Measurements from ENCODE around the gene NOL3. TPM values are rescaled to one million over a fixed set of nuclear protein-coding genes. Genes with fewer than 3 reads are reported as not detected.
A peak's percentile ranks its signal among the peaks of the same experiment; 100 is the strongest.

Gene NOL3
- total and polyA plus RNA-seq, 2 of the 13 experiments (the other 11 are each of a cell fraction or from before 2014, with no cell fraction given) = 5.7 to 20.5 TPM

DNA sequence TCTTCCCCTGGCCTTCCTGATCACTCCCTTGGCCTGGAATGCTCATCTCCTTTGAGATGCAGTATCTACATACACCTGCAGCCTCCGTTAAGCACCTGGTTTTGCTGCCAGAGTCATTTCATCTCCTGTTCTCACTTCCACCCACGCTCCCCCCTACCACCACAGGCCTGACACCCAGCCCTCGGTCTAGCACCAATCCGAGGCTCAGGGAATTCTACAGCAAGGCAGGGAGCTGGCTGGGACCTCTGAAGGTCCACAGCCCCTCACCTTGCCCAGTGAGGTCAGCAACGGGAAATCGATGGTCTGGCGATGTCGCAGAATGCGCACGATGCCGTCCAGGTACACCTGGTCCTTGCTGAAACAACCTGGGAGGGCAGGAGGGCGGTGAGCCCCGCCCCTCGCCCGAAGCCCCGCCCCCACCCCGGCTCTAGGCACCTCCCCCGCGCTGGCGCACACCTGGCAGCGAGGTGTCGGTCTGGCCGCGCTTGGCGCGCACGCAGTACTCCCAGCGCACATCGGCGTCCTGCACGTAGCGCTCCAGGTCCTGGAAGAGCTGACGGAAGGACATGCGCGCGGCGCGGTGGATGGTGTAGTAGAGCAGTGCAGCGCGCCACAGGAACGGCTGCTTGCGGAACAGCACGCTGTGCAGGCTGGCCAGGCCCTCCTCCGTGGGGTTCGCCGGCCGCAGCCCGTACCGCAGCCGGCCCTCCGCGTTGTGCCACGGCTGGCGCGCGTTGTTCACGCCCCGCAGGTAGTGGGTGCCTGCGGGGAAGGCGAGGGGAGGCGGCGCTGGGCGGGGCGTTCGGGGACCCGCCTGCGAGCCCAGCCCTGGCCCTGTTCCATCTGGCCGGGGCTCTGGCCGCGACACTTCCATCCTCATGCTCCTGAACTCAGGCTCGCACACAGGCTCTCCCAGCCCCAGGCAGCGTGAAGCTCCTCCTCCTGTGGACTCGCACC lies 7.7 kb downstream of the NOL3 start (continued):
- TF ChIP-seq, protein P1, sequence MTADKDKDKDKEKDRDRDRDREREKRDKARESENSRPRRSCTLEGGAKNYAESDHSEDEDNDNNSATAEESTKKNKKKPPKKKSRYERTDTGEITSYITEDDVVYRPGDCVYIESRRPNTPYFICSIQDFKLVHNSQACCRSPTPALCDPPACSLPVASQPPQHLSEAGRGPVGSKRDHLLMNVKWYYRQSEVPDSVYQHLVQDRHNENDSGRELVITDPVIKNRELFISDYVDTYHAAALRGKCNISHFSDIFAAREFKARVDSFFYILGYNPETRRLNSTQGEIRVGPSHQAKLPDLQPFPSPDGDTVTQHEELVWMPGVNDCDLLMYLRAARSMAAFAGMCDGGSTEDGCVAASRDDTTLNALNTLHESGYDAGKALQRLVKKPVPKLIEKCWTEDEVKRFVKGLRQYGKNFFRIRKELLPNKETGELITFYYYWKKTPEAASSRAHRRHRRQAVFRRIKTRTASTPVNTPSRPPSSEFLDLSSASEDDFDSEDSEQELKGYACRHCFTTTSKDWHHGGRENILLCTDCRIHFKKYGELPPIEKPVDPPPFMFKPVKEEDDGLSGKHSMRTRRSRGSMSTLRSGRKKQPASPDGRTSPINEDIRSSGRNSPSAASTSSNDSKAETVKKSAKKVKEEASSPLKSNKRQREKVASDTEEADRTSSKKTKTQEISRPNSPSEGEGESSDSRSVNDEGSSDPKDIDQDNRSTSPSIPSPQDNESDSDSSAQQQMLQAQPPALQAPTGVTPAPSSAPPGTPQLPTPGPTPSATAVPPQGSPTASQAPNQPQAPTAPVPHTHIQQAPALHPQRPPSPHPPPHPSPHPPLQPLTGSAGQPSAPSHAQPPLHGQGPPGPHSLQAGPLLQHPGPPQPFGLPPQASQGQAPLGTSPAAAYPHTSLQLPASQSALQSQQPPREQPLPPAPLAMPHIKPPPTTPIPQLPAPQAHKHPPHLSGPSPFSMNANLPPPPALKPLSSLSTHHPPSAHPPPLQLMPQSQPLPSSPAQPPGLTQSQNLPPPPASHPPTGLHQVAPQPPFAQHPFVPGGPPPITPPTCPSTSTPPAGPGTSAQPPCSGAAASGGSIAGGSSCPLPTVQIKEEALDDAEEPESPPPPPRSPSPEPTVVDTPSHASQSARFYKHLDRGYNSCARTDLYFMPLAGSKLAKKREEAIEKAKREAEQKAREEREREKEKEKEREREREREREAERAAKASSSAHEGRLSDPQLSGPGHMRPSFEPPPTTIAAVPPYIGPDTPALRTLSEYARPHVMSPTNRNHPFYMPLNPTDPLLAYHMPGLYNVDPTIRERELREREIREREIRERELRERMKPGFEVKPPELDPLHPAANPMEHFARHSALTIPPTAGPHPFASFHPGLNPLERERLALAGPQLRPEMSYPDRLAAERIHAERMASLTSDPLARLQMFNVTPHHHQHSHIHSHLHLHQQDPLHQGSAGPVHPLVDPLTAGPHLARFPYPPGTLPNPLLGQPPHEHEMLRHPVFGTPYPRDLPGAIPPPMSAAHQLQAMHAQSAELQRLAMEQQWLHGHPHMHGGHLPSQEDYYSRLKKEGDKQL (CRISPR knock-in tag; IDR thresholded peaks at IDR 0.05; ENCODE audit: low read depth) = no peak
- TF ChIP-seq KDM3A (CRISPR knock-in tag; IDR thresholded peaks at IDR 0.05; ENCODE audit: low read depth) = no peak
- no peak; the same call in 1 of the 2 replicates for TF ChIP-seq TGIF2 (CRISPR knock-in tag; IDR thresholded peaks at IDR 0.05)
- TF ChIP-seq, protein P2, sequence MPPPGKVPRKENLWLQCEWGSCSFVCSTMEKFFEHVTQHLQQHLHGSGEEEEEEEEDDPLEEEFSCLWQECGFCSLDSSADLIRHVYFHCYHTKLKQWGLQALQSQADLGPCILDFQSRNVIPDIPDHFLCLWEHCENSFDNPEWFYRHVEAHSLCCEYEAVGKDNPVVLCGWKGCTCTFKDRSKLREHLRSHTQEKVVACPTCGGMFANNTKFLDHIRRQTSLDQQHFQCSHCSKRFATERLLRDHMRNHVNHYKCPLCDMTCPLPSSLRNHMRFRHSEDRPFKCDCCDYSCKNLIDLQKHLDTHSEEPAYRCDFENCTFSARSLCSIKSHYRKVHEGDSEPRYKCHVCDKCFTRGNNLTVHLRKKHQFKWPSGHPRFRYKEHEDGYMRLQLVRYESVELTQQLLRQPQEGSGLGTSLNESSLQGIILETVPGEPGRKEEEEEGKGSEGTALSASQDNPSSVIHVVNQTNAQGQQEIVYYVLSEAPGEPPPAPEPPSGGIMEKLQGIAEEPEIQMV (CRISPR knock-in tag; IDR thresholded peaks at IDR 0.05; ENCODE audit: low read depth) = peak; percentile 40; the same call in 1 of the 2 replicates
- TF ChIP-seq ZSCAN29 (CRISPR knock-in tag; conservative IDR thresholded peaks at IDR 0.05) = peak; percentile 72; the same call in 1 of the 2 replicates
- TF ChIP-seq, protein P3, sequence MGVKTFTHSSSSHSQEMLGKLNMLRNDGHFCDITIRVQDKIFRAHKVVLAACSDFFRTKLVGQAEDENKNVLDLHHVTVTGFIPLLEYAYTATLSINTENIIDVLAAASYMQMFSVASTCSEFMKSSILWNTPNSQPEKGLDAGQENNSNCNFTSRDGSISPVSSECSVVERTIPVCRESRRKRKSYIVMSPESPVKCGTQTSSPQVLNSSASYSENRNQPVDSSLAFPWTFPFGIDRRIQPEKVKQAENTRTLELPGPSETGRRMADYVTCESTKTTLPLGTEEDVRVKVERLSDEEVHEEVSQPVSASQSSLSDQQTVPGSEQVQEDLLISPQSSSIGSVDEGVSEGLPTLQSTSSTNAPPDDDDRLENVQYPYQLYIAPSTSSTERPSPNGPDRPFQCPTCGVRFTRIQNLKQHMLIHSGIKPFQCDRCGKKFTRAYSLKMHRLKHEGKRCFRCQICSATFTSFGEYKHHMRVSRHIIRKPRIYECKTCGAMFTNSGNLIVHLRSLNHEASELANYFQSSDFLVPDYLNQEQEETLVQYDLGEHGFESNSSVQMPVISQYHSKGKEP (CRISPR knock-in tag; IDR thresholded peaks at IDR 0.05) = no peak
- no peak for TF ChIP-seq TP53 (CRISPR knock-in tag; conservative IDR thresholded peaks at IDR 0.05)
- TF ChIP-seq SIX1 (CRISPR knock-in tag; IDR thresholded peaks at IDR 0.05; ENCODE audit: borderline replicate concordance) = no peak
- no peak for TF ChIP-seq POLR2AphosphoS2 (IDR thresholded peaks at IDR 0.05; ENCODE audit: low read depth, low read length)
- no peak for TF ChIP-seq THYN1 (CRISPR knock-in tag; IDR thresholded peaks at IDR 0.05; ENCODE audit: borderline replicate concordance, low read depth)
- no peak for TF ChIP-seq ATF1 (CRISPR knock-in tag; IDR thresholded peaks at IDR 0.05)
- TF ChIP-seq ARNTL (CRISPR knock-in tag; IDR thresholded peaks at IDR 0.05) = peak; percentile 58; the same call in 1 of the 2 replicates
- 0 out of 2 replicates have a peak, but pooled peaks have one; percentile 48 for TF ChIP-seq MED13 (CRISPR knock-in tag; IDR thresholded peaks at IDR 0.05)
- TF ChIP-seq ZNF282 (IDR thresholded peaks at IDR 0.05; ENCODE audit: partially characterized antibody) = no peak
- TF ChIP-seq, protein P4, sequence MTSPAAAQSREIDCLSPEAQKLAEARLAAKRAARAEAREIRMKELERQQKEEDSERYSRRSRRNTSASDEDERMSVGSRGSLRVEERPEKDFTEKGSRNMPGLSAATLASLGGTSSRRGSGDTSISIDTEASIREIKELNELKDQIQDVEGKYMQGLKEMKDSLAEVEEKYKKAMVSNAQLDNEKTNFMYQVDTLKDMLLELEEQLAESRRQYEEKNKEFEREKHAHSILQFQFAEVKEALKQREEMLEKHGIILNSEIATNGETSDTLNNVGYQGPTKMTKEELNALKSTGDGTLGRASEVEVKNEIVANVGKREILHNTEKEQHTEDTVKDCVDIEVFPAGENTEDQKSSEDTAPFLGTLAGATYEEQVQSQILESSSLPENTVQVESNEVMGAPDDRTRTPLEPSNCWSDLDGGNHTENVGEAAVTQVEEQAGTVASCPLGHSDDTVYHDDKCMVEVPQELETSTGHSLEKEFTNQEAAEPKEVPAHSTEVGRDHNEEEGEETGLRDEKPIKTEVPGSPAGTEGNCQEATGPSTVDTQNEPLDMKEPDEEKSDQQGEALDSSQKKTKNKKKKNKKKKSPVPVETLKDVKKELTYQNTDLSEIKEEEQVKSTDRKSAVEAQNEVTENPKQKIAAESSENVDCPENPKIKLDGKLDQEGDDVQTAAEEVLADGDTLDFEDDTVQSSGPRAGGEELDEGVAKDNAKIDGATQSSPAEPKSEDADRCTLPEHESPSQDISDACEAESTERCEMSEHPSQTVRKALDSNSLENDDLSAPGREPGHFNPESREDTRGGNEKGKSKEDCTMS (CRISPR knock-in tag; conservative IDR thresholded peaks at IDR 0.05) = no peak
